Endodermal cell (in vitro differentiated cells): ENCODE data around the gene UBAP1L. TPM values are rescaled to one million over a fixed set of nuclear protein-coding genes. Genes with fewer than 3 reads are reported as not detected.

Experiments
- DNase-seq: peaks from one replicate; pipeline ENCODE4 v3.0.0-alpha.2; 2017
- H3K27ac ChIP-seq: 2 replicates; pipeline ENCODE4 v1.5.1; 2013; ENCODE audit warnings: mild to moderate bottlenecking, low read depth, low read length, moderate library complexity
- H3K27me3 ChIP-seq: 2 replicates; pipeline ENCODE4 v1.6.1; 2013; ENCODE audit warnings: mild to moderate bottlenecking, low read length, moderate library complexity; ENCODE audit not compliant: insufficient read depth, control insufficient read depth, poor library complexity, severe bottlenecking
- H3K36me3 ChIP-seq: 2 replicates; pipeline ENCODE4 v1.7.0; 2013; ENCODE audit warnings: mild to moderate bottlenecking, low read length, moderate library complexity; ENCODE audit not compliant: control insufficient read depth, insufficient read depth
- H3K4me1 ChIP-seq: one replicate; pipeline ENCODE4 v1.7.0; 2013; ENCODE audit warnings: low read length; ENCODE audit not compliant: control insufficient read depth, insufficient read depth
- H3K4me3 ChIP-seq: 2 replicates; pipeline ENCODE4 v1.5.1; 2013; ENCODE audit warnings: mild to moderate bottlenecking, low read length, moderate library complexity
- H3K9ac ChIP-seq: 2 replicates; pipeline ENCODE4 v1.6.1; 2013; ENCODE audit warnings: mild to moderate bottlenecking, low read length, moderate library complexity; ENCODE audit not compliant: poor library complexity, severe bottlenecking; ENCODE audit errors: extremely low read depth
- H3K9me3 ChIP-seq: 2 replicates; pipeline ENCODE4 v1.6.1; 2013; ENCODE audit warnings: mild to moderate bottlenecking, low read length, moderate library complexity; ENCODE audit not compliant: control insufficient read depth
- H3K27ac Mint-ChIP-seq: 2 replicates; pipeline ENCODE4 v1.8.0; 2020; ENCODE audit warnings: mixed read lengths
- H3K27me3 Mint-ChIP-seq: 2 replicates; pipeline ENCODE4 v1.8.0; 2021; ENCODE audit warnings: mild to moderate bottlenecking, mixed read lengths; ENCODE audit not compliant: insufficient read depth
- H3K36me3 Mint-ChIP-seq: 2 replicates; pipeline ENCODE4 v1.8.0; 2020; ENCODE audit warnings: low read depth, mixed read lengths
- H3K4me1 Mint-ChIP-seq: 2 replicates; pipeline ENCODE4 v1.8.0; 2020; ENCODE audit warnings: mixed read lengths
- H3K4me3 Mint-ChIP-seq: 2 replicates; pipeline ENCODE4 v1.8.0; 2020; ENCODE audit warnings: mild to moderate bottlenecking, moderate library complexity, mixed read lengths
- H3K9me3 Mint-ChIP-seq: 2 replicates; pipeline ENCODE4 v1.8.0; 2020; ENCODE audit warnings: mild to moderate bottlenecking, mixed read lengths
- WGBS, 2 experiments: methylation state at CpG; one replicate each; pipeline versions ENCODE4 v1.1.5 to v1.1.7; 2013; ENCODE audit warnings: missing lambda C conversion rate in 2 of 2, mixed read lengths in 1 of 2; ENCODE audit not compliant: insufficient coverage in 1 of 2, insufficient read length in 1 of 2; 5-methylcytosine and 5-hydroxymethylcytosine counted together
- total RNA-seq, 2 donors: library from RNA; stranded (reverse); fragmentation: NEBNext Ultra II Directional in 1 of 2; extraction: Animal tissue kit (Norgen Biotek cat#: 25700) in 1 of 2; gene quantifications; 2 replicates in 1 of 2; 3 replicates in 1 of 2; pipeline ENCODE4 v1.2.1, GENCODE V29; 2021
- TF ChIP-seq, protein P1 (sequence below): fragments of 200-600 bp; sonication (generic); conservative IDR thresholded peaks from 2 replicates; pipeline ENCODE4 v1.5.0; 2021; ENCODE audit warnings: antibody characterized with exemption, mild to moderate bottlenecking

The UBAP1L gene
- total RNA-seq, 2 donors from 2014 or later, result 3.4 to 4.2 TPM

- Histone ChIP-seq H3K9ac (no peak overlapping the region), H3K9me3 (no peaks in the 10 kb centered on the region), H3K27ac (no peak overlapping the region), H3K36me3 (no peaks in the 10 kb centered on the region), H3K27me3 (no peaks in the 10 kb centered on the region), H3K4me3 (no peak overlapping the region), H3K4me1 (peaks cover 40% of the 10 kb centered on the region)
- no peak for DNase-seq
- Mint-ChIP-seq H3K4me3 (no peak overlapping the region), H3K9me3 (no peaks in the 10 kb centered on the region), H3K4me1 (peaks cover 74% of the 10 kb centered on the region), H3K36me3 (no peaks in the 10 kb centered on the region), H3K27ac (no peak overlapping the region), H3K27me3 (peaks cover 43% of the 10 kb centered on the region)
- WGBS, 2 experiments, result 89 to 94% methylated on average over 3 to 7 of the region's 7 CpGs
- TF ChIP-seq, protein P1, sequence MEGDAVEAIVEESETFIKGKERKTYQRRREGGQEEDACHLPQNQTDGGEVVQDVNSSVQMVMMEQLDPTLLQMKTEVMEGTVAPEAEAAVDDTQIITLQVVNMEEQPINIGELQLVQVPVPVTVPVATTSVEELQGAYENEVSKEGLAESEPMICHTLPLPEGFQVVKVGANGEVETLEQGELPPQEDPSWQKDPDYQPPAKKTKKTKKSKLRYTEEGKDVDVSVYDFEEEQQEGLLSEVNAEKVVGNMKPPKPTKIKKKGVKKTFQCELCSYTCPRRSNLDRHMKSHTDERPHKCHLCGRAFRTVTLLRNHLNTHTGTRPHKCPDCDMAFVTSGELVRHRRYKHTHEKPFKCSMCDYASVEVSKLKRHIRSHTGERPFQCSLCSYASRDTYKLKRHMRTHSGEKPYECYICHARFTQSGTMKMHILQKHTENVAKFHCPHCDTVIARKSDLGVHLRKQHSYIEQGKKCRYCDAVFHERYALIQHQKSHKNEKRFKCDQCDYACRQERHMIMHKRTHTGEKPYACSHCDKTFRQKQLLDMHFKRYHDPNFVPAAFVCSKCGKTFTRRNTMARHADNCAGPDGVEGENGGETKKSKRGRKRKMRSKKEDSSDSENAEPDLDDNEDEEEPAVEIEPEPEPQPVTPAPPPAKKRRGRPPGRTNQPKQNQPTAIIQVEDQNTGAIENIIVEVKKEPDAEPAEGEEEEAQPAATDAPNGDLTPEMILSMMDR, result no peak
Measured at GRCh38 chr15:65084500-65085206, 30.3 kb downstream of the UBAP1L start.

- Histone ChIP-seq H3K9ac (no peak overlapping the region), H3K36me3 (no peaks in the 10 kb centered on the region), H3K4me1 (peaks cover 32% of the 10 kb centered on the region), H3K9me3 (no peaks in the 10 kb centered on the region), H3K4me3 (no peak overlapping the region), H3K27me3 (no peaks in the 10 kb centered on the region), H3K27ac (peak overlapping the region; percentile 78)
- TF ChIP-seq, protein P1, result peak; percentile 64
- H3K4me3 Mint-ChIP-seq, result peak overlapping the region; percentile 3
- H3K36me3 Mint-ChIP-seq, result no peaks in the 10 kb centered on the region
- DNase-seq, result peak; percentile 82
- H3K4me1 Mint-ChIP-seq, result peaks cover 61% of the 10 kb centered on the region
- peaks cover 57% of the 10 kb centered on the region for H3K27me3 Mint-ChIP-seq
- no peaks in the 10 kb centered on the region for H3K9me3 Mint-ChIP-seq
- H3K27ac Mint-ChIP-seq, result peak overlapping the region; percentile 8
- 0 to 5% methylated on average over 4 to 7 of the region's 7 CpGs for WGBS, 2 experiments
Measured at GRCh38 chr15:65083262-65083701, 31.7 kb downstream of the UBAP1L start.

- H3K4me1 ChIP-seq, result peaks cover 23% of the 10 kb centered on the region
- no peaks in the 10 kb centered on the region for H3K27me3 ChIP-seq
- peaks cover 4% of the 10 kb centered on the region for H3K9me3 Mint-ChIP-seq
- WGBS, 2 experiments, result 26 to 50% methylated on average over 5 to 7 of the region's 7 CpGs
- H3K27ac ChIP-seq, result no peak overlapping the region
- H3K9ac ChIP-seq, result no peak overlapping the region
- H3K4me1 Mint-ChIP-seq, result peaks cover 54% of the 10 kb centered on the region
- H3K36me3 ChIP-seq, result no peaks in the 10 kb centered on the region
- peak overlapping the region; percentile 3 for H3K4me3 Mint-ChIP-seq
- H3K4me3 ChIP-seq, result no peak overlapping the region
- H3K9me3 ChIP-seq, result no peaks in the 10 kb centered on the region
- peak overlapping the region; percentile 15 for H3K27ac Mint-ChIP-seq
- H3K36me3 Mint-ChIP-seq, result no peaks in the 10 kb centered on the region
- DNase-seq, result peak; percentile 81
- H3K27me3 Mint-ChIP-seq, result peaks cover 65% of the 10 kb centered on the region
- TF ChIP-seq, protein P1, result no peak
Measured at GRCh38 chr15:65082303-65082953, 32.6 kb downstream of the UBAP1L start.
